WTC11 (cell line): ENCODE results near the gene ZNF248. TPM values are rescaled to one million over a fixed set of nuclear protein-coding genes. Genes with fewer than 3 reads are reported as not detected.

Experiments used
- ATAC-seq: fragments of 200-7000 bp; cut with Tn5 transposase; 2 replicates; pipeline ENCODE4 v1.10.0; 2021; ENCODE audit warnings: mild to moderate bottlenecking, moderate library complexity
- CTCF ChIA-PET: fragments of 300-600 bp; sonication (Branson Sonifier 250); formaldehyde crosslinking; loops from one replicate; lab custom pipeline; 2021; ENCODE audit warnings: antibody characterized with exemption; lab: Charles Lee
- POLR2A ChIA-PET: fragments of 350-600 bp; sonication (Branson Sonifier 250); formaldehyde crosslinking; loops from one replicate; lab custom pipeline; 2021; ENCODE audit warnings: antibody characterized with exemption; lab: Charles Lee
- DNase-seq: peaks from one replicate; pipeline ENCODE4 v3.0.0; 2021; ENCODE audit warnings: low spot score
- H3K27ac Mint-ChIP-seq: 2 replicates; pipeline ENCODE4 v1.8.0; 2021; ENCODE audit warnings: mixed read lengths
- H3K27me3 Mint-ChIP-seq: 2 replicates; pipeline ENCODE4 v1.8.0; 2021; ENCODE audit warnings: low read depth, mild to moderate bottlenecking, moderate library complexity, mixed read lengths
- H3K36me3 Mint-ChIP-seq: 2 replicates; pipeline ENCODE4 v1.8.0; 2021; ENCODE audit warnings: mixed read lengths
- H3K4me1 Mint-ChIP-seq: 2 replicates; pipeline ENCODE4 v1.8.0; 2022; ENCODE audit warnings: mixed read lengths
- H3K4me3 Mint-ChIP-seq: 2 replicates; pipeline ENCODE4 v1.8.0; 2021; ENCODE audit warnings: mild to moderate bottlenecking, moderate library complexity, mixed read lengths
- H3K9me3 Mint-ChIP-seq: 2 replicates; pipeline ENCODE4 v1.8.0; 2021; ENCODE audit warnings: mixed read lengths
- ARID4B ChIP-seq: sonication (generic); formaldehyde crosslinking; IDR thresholded peaks from 2 replicates; pipeline ENCODE4 v1.8.0; 2023; ENCODE audit warnings: missing genetic modification reagents, mild to moderate bottlenecking, borderline replicate concordance
- ATF1 ChIP-seq: sonication (generic); formaldehyde crosslinking; IDR thresholded peaks from 2 replicates; pipeline ENCODE4 v1.8.1; 2023; ENCODE audit warnings: mild to moderate bottlenecking, moderate library complexity, missing genetic modification reagents
- CDX4 ChIP-seq: fragments of 250-450 bp; sonication (Bioruptor Pico); IDR thresholded peaks from 2 replicates; pipeline ENCODE4 v1.9.0; 2021; ENCODE audit warnings: moderate library complexity, mild to moderate bottlenecking, inconsistent platforms, borderline replicate concordance
- CREM ChIP-seq: sonication (generic); formaldehyde crosslinking; IDR thresholded peaks from 2 replicates; pipeline ENCODE4 v1.8.1; 2022; ENCODE audit warnings: mild to moderate bottlenecking, missing genetic modification reagents, moderate library complexity
- E2F5 ChIP-seq: sonication (generic); formaldehyde crosslinking; IDR thresholded peaks from 2 replicates; pipeline ENCODE4 v1.8.1; 2022; ENCODE audit warnings: mild to moderate bottlenecking, moderate library complexity, missing genetic modification reagents
- IRF1 ChIP-seq: sonication (generic); formaldehyde crosslinking; IDR thresholded peaks from 2 replicates; pipeline ENCODE4 v1.8.0; 2023; ENCODE audit warnings: missing genetic modification reagents
- IRF2 ChIP-seq: sonication (generic); formaldehyde crosslinking; IDR thresholded peaks from 2 replicates; pipeline ENCODE4 v1.8.0; 2022; ENCODE audit warnings: low read depth, missing genetic modification reagents, borderline replicate concordance
- NFATC4 ChIP-seq: fragments of 250-450 bp; sonication (Bioruptor Pico); IDR thresholded peaks from 2 replicates; pipeline ENCODE4 v1.9.0; 2021; ENCODE audit warnings: mild to moderate bottlenecking
- NR2C2 ChIP-seq: sonication (generic); formaldehyde crosslinking; IDR thresholded peaks from 2 replicates; pipeline ENCODE4 v1.8.0; 2022; ENCODE audit warnings: mild to moderate bottlenecking, missing genetic modification reagents
- PREB ChIP-seq: sonication (generic); formaldehyde crosslinking; IDR thresholded peaks from 2 replicates; pipeline ENCODE4 v1.8.1; 2022; ENCODE audit warnings: mild to moderate bottlenecking, missing genetic modification reagents, moderate library complexity, borderline replicate concordance
- SMAD4 ChIP-seq: sonication (generic); formaldehyde crosslinking; IDR thresholded peaks from 2 replicates; pipeline ENCODE4 v1.8.0; 2022; ENCODE audit warnings: mild to moderate bottlenecking, missing genetic modification reagents
- SOX15 ChIP-seq: fragments of 250-450 bp; sonication (Bioruptor Pico); IDR thresholded peaks from 2 replicates; pipeline ENCODE4 v1.9.0; 2021; ENCODE audit warnings: mild to moderate bottlenecking
- TCF7 ChIP-seq: sonication (generic); formaldehyde crosslinking; IDR thresholded peaks from 2 replicates; pipeline ENCODE4 v1.8.0; 2022; ENCODE audit warnings: mild to moderate bottlenecking, low read depth, missing genetic modification reagents, moderate library complexity
- TP53 ChIP-seq: sonication (generic); formaldehyde crosslinking; IDR thresholded peaks from 2 replicates; pipeline ENCODE4 v1.8.1; 2023; ENCODE audit warnings: mild to moderate bottlenecking, missing genetic modification reagents
- ZBTB21 ChIP-seq: sonication (generic); formaldehyde crosslinking; IDR thresholded peaks from 2 replicates; pipeline ENCODE4 v1.8.1; 2023; ENCODE audit warnings: mild to moderate bottlenecking, missing genetic modification reagents, borderline replicate concordance
- ZBTB43 ChIP-seq: sonication (generic); formaldehyde crosslinking; IDR thresholded peaks from 2 replicates; pipeline ENCODE4 v1.8.1; 2023; ENCODE audit warnings: mild to moderate bottlenecking, missing genetic modification reagents
- ZNF317 ChIP-seq: sonication (generic); formaldehyde crosslinking; IDR thresholded peaks from 2 replicates; pipeline ENCODE4 v1.8.1; 2023; ENCODE audit warnings: low read depth, mild to moderate bottlenecking, moderate library complexity, missing genetic modification reagents, borderline replicate concordance
- ZNF512 ChIP-seq: sonication (generic); formaldehyde crosslinking; IDR thresholded peaks from 2 replicates; pipeline ENCODE4 v1.8.1; 2022; ENCODE audit warnings: missing genetic modification reagents, borderline replicate concordance
- total RNA-seq: library from RNA; stranded (reverse); gene quantifications from 3 replicates; pipeline ENCODE4 v1.2.3, GENCODE V29; 2021

ZNF248 gene
- total RNA-seq, 1 experiment from 2014 or later = 1.9 TPM

- TF ChIP-seq ARID4B (CRISPR knock-in tag) (no peak), E2F5 (CRISPR knock-in tag) (no peak), TP53 (CRISPR knock-in tag) (no peak)
Observed at GRCh38 chr10:37765216-37765615, 92.2 kb downstream of the ZNF248 start (continued).

- no peak for TF ChIP-seq ZBTB21 (CRISPR knock-in tag)
- TF ChIP-seq TCF7 = no peak
- TF ChIP-seq, all 79 proteins: peak for 0
- peaks cover 66% of the 10 kb centered on the region for H3K36me3 Mint-ChIP-seq
- no peak for ATAC-seq
- ChIA-PET POLR2A (no interaction called here), CTCF (no interaction called here)
- H3K9me3 Mint-ChIP-seq = peaks cover 78% of the 10 kb centered on the region
- DNase-seq = no peak
- no peak overlapping the region for H3K4me3 Mint-ChIP-seq
- H3K27ac Mint-ChIP-seq = no peak overlapping the region
- H3K4me1 Mint-ChIP-seq = no peaks in the 10 kb centered on the region
- peaks cover 17% of the 10 kb centered on the region for H3K27me3 Mint-ChIP-seq
Observed at GRCh38 chr10:37763132-37763531, 94.3 kb downstream of the ZNF248 start.

GRCh38 chr10:37762287-37762686, 95.1 kb downstream of the ZNF248 start:
- DNase-seq (no peak), ATAC-seq (no peak)
- H3K27ac Mint-ChIP-seq = no peak overlapping the region
- H3K36me3 Mint-ChIP-seq = peaks cover 65% of the 10 kb centered on the region
- peaks cover 10% of the 10 kb centered on the region for H3K27me3 Mint-ChIP-seq
- POLR2A ChIA-PET = no interaction called here
- no peak overlapping the region for H3K4me3 Mint-ChIP-seq
- H3K9me3 Mint-ChIP-seq = peaks cover 79% of the 10 kb centered on the region
- H3K4me1 Mint-ChIP-seq = no peaks in the 10 kb centered on the region
- CTCF ChIA-PET = no interaction called here
- TF ChIP-seq ATF1 (CRISPR knock-in tag) = no peak
- TF ChIP-seq ZNF512 (CRISPR knock-in tag) = no peak
- no peak for TF ChIP-seq ARID4B (CRISPR knock-in tag)
- no peak for TF ChIP-seq SMAD4
- TF ChIP-seq CDX4 = no peak
- TF ChIP-seq NFATC4 (CRISPR knock-in tag) = no peak
- TF ChIP-seq NR2C2 (CRISPR knock-in tag) = no peak
- TF ChIP-seq CREM (CRISPR knock-in tag) = no peak
- no peak for TF ChIP-seq SOX15 (CRISPR knock-in tag)
- no peak for TF ChIP-seq PREB (CRISPR knock-in tag)
- no peak for TF ChIP-seq ZBTB43 (CRISPR knock-in tag)
- no peak for TF ChIP-seq IRF1 (CRISPR knock-in tag)
- TF ChIP-seq ZNF317 (CRISPR knock-in tag) = no peak
- TF ChIP-seq IRF2 = no peak
